ENCODE results near the gene PREX1.

DNA sequence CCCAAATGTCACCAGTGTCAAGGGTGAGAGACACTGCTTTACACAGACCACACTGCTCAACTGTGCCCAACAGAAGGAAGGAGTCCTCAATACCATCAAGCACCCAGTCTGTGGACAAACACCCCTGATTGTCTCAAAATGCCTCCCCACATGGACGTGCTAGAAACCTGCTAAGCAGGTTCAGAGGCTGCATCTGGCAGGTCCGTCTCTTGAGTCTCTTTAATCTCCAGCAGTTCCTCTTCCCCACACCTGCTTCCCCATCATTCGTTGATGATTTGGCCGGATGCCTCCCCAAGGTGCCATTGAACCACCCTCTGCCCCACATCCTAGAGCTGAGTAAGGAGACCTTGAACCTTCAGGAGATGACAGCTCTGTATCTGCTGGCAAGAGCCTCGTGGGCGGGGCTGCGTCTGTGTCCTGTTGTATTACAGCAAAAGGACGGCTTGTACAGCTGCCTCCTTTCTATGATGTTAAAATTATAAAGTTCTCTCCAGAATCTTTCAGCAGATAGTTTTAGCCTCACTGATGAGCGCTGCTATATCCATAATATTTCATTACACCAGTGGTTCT lies 179.2 kb downstream of the PREX1 start:
- TF ChIP-seq, protein P1, sequence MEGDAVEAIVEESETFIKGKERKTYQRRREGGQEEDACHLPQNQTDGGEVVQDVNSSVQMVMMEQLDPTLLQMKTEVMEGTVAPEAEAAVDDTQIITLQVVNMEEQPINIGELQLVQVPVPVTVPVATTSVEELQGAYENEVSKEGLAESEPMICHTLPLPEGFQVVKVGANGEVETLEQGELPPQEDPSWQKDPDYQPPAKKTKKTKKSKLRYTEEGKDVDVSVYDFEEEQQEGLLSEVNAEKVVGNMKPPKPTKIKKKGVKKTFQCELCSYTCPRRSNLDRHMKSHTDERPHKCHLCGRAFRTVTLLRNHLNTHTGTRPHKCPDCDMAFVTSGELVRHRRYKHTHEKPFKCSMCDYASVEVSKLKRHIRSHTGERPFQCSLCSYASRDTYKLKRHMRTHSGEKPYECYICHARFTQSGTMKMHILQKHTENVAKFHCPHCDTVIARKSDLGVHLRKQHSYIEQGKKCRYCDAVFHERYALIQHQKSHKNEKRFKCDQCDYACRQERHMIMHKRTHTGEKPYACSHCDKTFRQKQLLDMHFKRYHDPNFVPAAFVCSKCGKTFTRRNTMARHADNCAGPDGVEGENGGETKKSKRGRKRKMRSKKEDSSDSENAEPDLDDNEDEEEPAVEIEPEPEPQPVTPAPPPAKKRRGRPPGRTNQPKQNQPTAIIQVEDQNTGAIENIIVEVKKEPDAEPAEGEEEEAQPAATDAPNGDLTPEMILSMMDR (conservative IDR thresholded peaks at IDR 0.05; ENCODE audit: low read depth in 2 of 2), result no peak
- no peak for TF ChIP-seq ZNF114 (CRISPR knock-in tag; IDR thresholded peaks at IDR 0.05)
- no peak for TF ChIP-seq EZH2 (IDR thresholded peaks at IDR 0.05; ENCODE audit: low read depth, unreplicated experiment)
- TF ChIP-seq POLR2AphosphoS5 (IDR thresholded peaks at IDR 0.05; ENCODE audit: low read depth), result no peak
- TF ChIP-seq, protein P2, sequence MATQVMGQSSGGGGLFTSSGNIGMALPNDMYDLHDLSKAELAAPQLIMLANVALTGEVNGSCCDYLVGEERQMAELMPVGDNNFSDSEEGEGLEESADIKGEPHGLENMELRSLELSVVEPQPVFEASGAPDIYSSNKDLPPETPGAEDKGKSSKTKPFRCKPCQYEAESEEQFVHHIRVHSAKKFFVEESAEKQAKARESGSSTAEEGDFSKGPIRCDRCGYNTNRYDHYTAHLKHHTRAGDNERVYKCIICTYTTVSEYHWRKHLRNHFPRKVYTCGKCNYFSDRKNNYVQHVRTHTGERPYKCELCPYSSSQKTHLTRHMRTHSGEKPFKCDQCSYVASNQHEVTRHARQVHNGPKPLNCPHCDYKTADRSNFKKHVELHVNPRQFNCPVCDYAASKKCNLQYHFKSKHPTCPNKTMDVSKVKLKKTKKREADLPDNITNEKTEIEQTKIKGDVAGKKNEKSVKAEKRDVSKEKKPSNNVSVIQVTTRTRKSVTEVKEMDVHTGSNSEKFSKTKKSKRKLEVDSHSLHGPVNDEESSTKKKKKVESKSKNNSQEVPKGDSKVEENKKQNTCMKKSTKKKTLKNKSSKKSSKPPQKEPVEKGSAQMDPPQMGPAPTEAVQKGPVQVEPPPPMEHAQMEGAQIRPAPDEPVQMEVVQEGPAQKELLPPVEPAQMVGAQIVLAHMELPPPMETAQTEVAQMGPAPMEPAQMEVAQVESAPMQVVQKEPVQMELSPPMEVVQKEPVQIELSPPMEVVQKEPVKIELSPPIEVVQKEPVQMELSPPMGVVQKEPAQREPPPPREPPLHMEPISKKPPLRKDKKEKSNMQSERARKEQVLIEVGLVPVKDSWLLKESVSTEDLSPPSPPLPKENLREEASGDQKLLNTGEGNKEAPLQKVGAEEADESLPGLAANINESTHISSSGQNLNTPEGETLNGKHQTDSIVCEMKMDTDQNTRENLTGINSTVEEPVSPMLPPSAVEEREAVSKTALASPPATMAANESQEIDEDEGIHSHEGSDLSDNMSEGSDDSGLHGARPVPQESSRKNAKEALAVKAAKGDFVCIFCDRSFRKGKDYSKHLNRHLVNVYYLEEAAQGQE (IDR thresholded peaks at IDR 0.05; ENCODE audit: unreplicated experiment), result no peak
- TF ChIP-seq JUNB (IDR thresholded peaks at IDR 0.05; ENCODE audit: unreplicated experiment), result no peak
- TF ChIP-seq, protein P3, sequence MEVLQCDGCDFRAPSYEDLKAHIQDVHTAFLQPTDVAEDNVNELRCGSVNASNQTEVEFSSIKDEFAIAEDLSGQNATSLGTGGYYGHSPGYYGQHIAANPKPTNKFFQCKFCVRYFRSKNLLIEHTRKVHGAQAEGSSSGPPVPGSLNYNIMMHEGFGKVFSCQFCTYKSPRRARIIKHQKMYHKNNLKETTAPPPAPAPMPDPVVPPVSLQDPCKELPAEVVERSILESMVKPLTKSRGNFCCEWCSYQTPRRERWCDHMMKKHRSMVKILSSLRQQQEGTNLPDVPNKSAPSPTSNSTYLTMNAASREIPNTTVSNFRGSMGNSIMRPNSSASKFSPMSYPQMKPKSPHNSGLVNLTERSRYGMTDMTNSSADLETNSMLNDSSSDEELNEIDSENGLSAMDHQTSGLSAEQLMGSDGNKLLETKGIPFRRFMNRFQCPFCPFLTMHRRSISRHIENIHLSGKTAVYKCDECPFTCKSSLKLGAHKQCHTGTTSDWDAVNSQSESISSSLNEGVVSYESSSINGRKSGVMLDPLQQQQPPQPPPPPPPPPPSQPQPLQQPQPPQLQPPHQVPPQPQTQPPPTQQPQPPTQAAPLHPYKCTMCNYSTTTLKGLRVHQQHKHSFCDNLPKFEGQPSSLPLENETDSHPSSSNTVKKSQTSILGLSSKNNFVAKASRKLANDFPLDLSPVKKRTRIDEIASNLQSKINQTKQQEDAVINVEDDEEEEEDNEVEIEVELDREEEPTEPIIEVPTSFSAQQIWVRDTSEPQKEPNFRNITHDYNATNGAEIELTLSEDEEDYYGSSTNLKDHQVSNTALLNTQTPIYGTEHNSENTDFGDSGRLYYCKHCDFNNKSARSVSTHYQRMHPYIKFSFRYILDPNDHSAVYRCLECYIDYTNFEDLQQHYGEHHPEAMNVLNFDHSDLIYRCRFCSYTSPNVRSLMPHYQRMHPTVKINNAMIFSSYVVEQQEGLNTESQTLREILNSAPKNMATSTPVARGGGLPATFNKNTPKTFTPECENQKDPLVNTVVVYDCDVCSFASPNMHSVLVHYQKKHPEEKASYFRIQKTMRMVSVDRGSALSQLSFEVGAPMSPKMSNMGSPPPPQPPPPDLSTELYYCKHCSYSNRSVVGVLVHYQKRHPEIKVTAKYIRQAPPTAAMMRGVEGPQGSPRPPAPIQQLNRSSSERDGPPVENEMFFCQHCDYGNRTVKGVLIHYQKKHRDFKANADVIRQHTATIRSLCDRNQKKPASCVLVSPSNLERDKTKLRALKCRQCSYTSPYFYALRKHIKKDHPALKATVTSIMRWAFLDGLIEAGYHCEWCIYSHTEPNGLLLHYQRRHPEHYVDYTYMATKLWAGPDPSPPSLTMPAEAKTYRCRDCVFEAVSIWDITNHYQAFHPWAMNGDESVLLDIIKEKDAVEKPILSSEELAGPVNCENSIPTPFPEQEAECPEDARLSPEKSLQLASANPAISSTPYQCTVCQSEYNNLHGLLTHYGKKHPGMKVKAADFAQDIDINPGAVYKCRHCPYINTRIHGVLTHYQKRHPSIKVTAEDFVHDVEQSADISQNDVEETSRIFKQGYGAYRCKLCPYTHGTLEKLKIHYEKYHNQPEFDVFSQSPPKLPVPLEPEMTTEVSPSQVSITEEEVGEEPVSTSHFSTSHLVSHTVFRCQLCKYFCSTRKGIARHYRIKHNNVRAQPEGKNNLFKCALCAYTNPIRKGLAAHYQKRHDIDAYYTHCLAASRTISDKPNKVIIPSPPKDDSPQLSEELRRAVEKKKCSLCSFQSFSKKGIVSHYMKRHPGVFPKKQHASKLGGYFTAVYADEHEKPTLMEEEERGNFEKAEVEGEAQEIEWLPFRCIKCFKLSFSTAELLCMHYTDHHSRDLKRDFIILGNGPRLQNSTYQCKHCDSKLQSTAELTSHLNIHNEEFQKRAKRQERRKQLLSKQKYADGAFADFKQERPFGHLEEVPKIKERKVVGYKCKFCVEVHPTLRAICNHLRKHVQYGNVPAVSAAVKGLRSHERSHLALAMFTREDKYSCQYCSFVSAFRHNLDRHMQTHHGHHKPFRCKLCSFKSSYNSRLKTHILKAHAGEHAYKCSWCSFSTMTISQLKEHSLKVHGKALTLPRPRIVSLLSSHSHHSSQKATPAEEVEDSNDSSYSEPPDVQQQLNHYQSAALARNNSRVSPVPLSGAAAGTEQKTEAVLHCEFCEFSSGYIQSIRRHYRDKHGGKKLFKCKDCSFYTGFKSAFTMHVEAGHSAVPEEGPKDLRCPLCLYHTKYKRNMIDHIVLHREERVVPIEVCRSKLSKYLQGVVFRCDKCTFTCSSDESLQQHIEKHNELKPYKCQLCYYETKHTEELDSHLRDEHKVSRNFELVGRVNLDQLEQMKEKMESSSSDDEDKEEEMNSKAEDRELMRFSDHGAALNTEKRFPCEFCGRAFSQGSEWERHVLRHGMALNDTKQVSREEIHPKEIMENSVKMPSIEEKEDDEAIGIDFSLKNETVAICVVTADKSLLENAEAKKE (CRISPR knock-in tag; IDR thresholded peaks at IDR 0.05), result no peak
- no peak for TF ChIP-seq CREB1 (CRISPR knock-in tag; IDR thresholded peaks at IDR 0.05; ENCODE audit: low read depth)
- no peak for TF ChIP-seq EZH2phosphoT487 (IDR thresholded peaks at IDR 0.05; ENCODE audit: unreplicated experiment)
- no peak for TF ChIP-seq ZNF331 (CRISPR knock-in tag; IDR thresholded peaks at IDR 0.05; ENCODE audit: low read depth)
